HepG2 (cell line): ENCODE results near the gene CEP128. TPM values are rescaled to one million over a fixed set of nuclear protein-coding genes. Genes with fewer than 3 reads are reported as not detected.

Experiments
- ATAC-seq: fragments of 200-7000 bp; cut with Tn5 transposase; 3 replicates; pipeline ENCODE4 v1.9.1; 2020; ENCODE audit warnings: mild to moderate bottlenecking, moderate library complexity
- BruUV-seq: library from RNA; stranded (reverse); fragments of 400-500 nt; replicated peaks from 2 replicates; lab custom pipeline; 2021; lab: Mats Ljungman, UMichigan
- CTCF ChIA-PET: fragments of 300-600 bp; formaldehyde crosslinking; extraction: SDS; loops from one replicate; lab custom pipeline; 2021; ENCODE audit warnings: low total read pairs, inconsistent platforms, low intra/inter-chr PET ratio; lab: Yijun Ruan, JAX
- POLR2A ChIA-PET: fragments of 350-600 bp; sonication (Branson Sonifier 250); formaldehyde crosslinking; loops from one replicate; lab custom pipeline; 2020; ENCODE audit warnings: antibody characterized with exemption, inconsistent platforms; lab: Yijun Ruan, JAX
- DNase-seq: peaks from one replicate; pipeline ENCODE4 v3.0.0-alpha.2; 2015; ENCODE audit warnings: low spot score
- FAIRE-seq: peaks from 3 replicates; lab custom pipeline; 2011; peaks lifted over from hg19 to GRCh38; lab: Jason Lieb, UNC
- H2AFZ ChIP-seq: one replicate; pipeline ENCODE4 v1.6.1; 2011; ENCODE audit warnings: low read length, inconsistent platforms
- H3K27ac ChIP-seq: fragments of 300-600 bp; 3 replicates; pipeline ENCODE4 v1.8.0; 2011; ENCODE audit warnings: mixed run types, mild to moderate bottlenecking, mixed read lengths, low read length, inconsistent platforms; ENCODE audit not compliant: insufficient read depth; ENCODE audit errors: extremely low read length
- H3K27me3 ChIP-seq, 2 experiments: fragments of 200-600 bp in 1 of 2; 2 replicates in 1 of 2; 3 replicates in 1 of 2; pipeline versions ENCODE4 v1.6.0 to v1.8.0; 2011; ENCODE audit warnings: low read length in 2 of 2, mild to moderate bottlenecking in 2 of 2, moderate library complexity in 2 of 2, inconsistent platforms in 1 of 2; ENCODE audit not compliant: insufficient read depth in 2 of 2, control insufficient read depth in 1 of 2
- H3K36me3 ChIP-seq, 2 experiments: fragments of 200-600 bp in 1 of 2; replicated peaks in 1 of 2; 2 replicates in 1 of 2; 3 replicates in 1 of 2; pipeline versions ENCODE4 v1.5.1 to v1.8.0; 2011; ENCODE audit warnings: low read length in 2 of 2, inconsistent platforms in 1 of 2; ENCODE audit not compliant: insufficient read depth in 2 of 2, control insufficient read depth in 1 of 2
- H3K4me1 ChIP-seq: 2 replicates; pipeline ENCODE4 v1.5.1; 2012; ENCODE audit warnings: low read length, inconsistent platforms; ENCODE audit not compliant: insufficient read depth
- H3K4me2 ChIP-seq: 2 replicates; pipeline ENCODE4 v1.6.0; 2011; ENCODE audit warnings: low read depth, low read length, inconsistent platforms
- H3K4me3 ChIP-seq, 3 experiments: fragments of 200-600 bp in 1 of 3; sonication (generic), shearing (Covaris generic) in 1 of 3; replicated peaks in 1 of 3; 2 replicates each; pipeline ENCODE4 v1.5.1; 2011 to 2016; ENCODE audit warnings: low read length in 3 of 3, inconsistent platforms in 2 of 3, low read depth in 2 of 3, mild to moderate bottlenecking in 2 of 3, control low read depth in 1 of 3, mixed read lengths in 1 of 3; ENCODE audit not compliant: insufficient read depth in 1 of 3
- H3K79me2 ChIP-seq: one replicate; pipeline ENCODE4 v1.6.1; 2011; ENCODE audit warnings: low read length, inconsistent platforms; ENCODE audit not compliant: insufficient read depth
- H3K9ac ChIP-seq: 2 replicates; pipeline ENCODE4 v1.6.0; 2011; ENCODE audit warnings: mild to moderate bottlenecking, low read depth, low read length, inconsistent platforms; ENCODE audit not compliant: insufficient read depth
- H3K9me3 ChIP-seq: 2 replicates; pipeline ENCODE4 v1.5.1; 2012; ENCODE audit warnings: mild to moderate bottlenecking, low read length
- H4K20me1 ChIP-seq: 2 replicates; pipeline ENCODE4 v1.6.0; 2011; ENCODE audit warnings: inconsistent platforms, mild to moderate bottlenecking, low read length, moderate library complexity; ENCODE audit not compliant: insufficient read depth
- HDAC1 ChIP-seq: sonication (generic); formaldehyde crosslinking; IDR thresholded peaks from 2 replicates; pipeline ENCODE4 v1.5.1; 2020; ENCODE audit warnings: mild to moderate bottlenecking, missing genetic modification reagents
- HNRNPL ChIP-seq: fragments of 200-400 bp; formaldehyde crosslinking; IDR thresholded peaks from 2 replicates; pipeline ENCODE4 v1.6.1; 2017; ENCODE audit warnings: mild to moderate bottlenecking, low read depth, low read length
- HOXA7 ChIP-seq: sonication (generic); formaldehyde crosslinking; IDR thresholded peaks from 2 replicates; pipeline ENCODE4 v1.8.1; 2022; ENCODE audit warnings: mild to moderate bottlenecking, missing genetic modification reagents, moderate library complexity
- IRF2 ChIP-seq: IDR thresholded peaks from 2 replicates; pipeline ENCODE4 v1.6.1; 2018; ENCODE audit warnings: missing genetic modification reagents, missing compliant biosample characterization
- JUND ChIP-seq: sonication (generic); formaldehyde crosslinking; IDR thresholded peaks from 2 replicates; pipeline ENCODE4 v1.8.0; 2022; ENCODE audit warnings: mild to moderate bottlenecking, missing genetic modification reagents
- LBX2 ChIP-seq: sonication (generic); formaldehyde crosslinking; IDR thresholded peaks from 2 replicates; pipeline ENCODE4 v1.5.0; 2020; ENCODE audit warnings: missing genetic modification reagents, mild to moderate bottlenecking, borderline replicate concordance
- MYC ChIP-seq: sonication (generic); formaldehyde crosslinking; IDR thresholded peaks from 2 replicates; pipeline ENCODE4 v1.9.0; 2021; ENCODE audit warnings: missing genetic modification reagents, borderline replicate concordance
- RBM22 ChIP-seq: fragments of 200-400 bp; formaldehyde crosslinking; optimal IDR thresholded peaks from 2 replicates; pipeline ENCODE3; 2017; ENCODE audit warnings: mild to moderate bottlenecking, low read length, moderate library complexity
- RNF2 ChIP-seq: fragments of 450-650 bp; conservative IDR thresholded peaks from 2 replicates; pipeline ENCODE4 v1.6.1; 2016; ENCODE audit warnings: low read depth
- SIX4 ChIP-seq: sonication (generic); formaldehyde crosslinking; IDR thresholded peaks from 2 replicates; pipeline ENCODE4 v1.4.0; 2020; ENCODE audit warnings: missing genetic modification reagents
- SNAI1 ChIP-seq: sonication (generic); formaldehyde crosslinking; IDR thresholded peaks from 2 replicates; pipeline ENCODE4 v1.5.0; 2020; ENCODE audit warnings: mild to moderate bottlenecking, missing genetic modification reagents, borderline replicate concordance
- TOPORS ChIP-seq: sonication (generic); formaldehyde crosslinking; IDR thresholded peaks from 2 replicates; pipeline ENCODE4 v1.8.0; 2023; ENCODE audit warnings: mild to moderate bottlenecking, missing genetic modification reagents
- YEATS4 ChIP-seq: sonication (generic); formaldehyde crosslinking; IDR thresholded peaks from 2 replicates; pipeline ENCODE4 v1.4.0; 2020; ENCODE audit warnings: missing genetic modification reagents, borderline replicate concordance
- YY1 ChIP-seq: IDR thresholded peaks from 2 replicates; pipeline ENCODE4 v1.6.1; 2011; ENCODE audit warnings: low read length, low read depth, moderate library complexity, mild to moderate bottlenecking; ENCODE audit not compliant: insufficient read depth, insufficient replicate concordance
- ZNF10 ChIP-seq: sonication (generic); formaldehyde crosslinking; IDR thresholded peaks from 2 replicates; pipeline ENCODE4 v1.4.0; 2020; ENCODE audit warnings: mild to moderate bottlenecking, low read depth, missing genetic modification reagents, borderline replicate concordance
- ZNF138 ChIP-seq: sonication (generic); formaldehyde crosslinking; IDR thresholded peaks from 2 replicates; pipeline ENCODE4 v1.5.0; 2020; ENCODE audit warnings: mild to moderate bottlenecking, low read depth, missing genetic modification reagents
- ZNF180 ChIP-seq: sonication (generic); formaldehyde crosslinking; IDR thresholded peaks from 2 replicates; pipeline ENCODE4 v1.4.0; 2020; ENCODE audit warnings: low read depth, missing genetic modification reagents, borderline replicate concordance
- ZNF446 ChIP-seq: sonication (generic); formaldehyde crosslinking; IDR thresholded peaks from 2 replicates; pipeline ENCODE4 v1.5.0; 2020; ENCODE audit warnings: mild to moderate bottlenecking, missing genetic modification reagents
- WGBS: methylation state at CpG from one replicate; pipeline ENCODE4 v1.1.6; 2017; ENCODE audit warnings: low lambda C conversion rate; 5-methylcytosine and 5-hydroxymethylcytosine counted together
- in situ Hi-C: cut with HindIII; loops from 2 replicates; pipeline ENCODE4 v1.10.0; 2017; ENCODE audit warnings: low pct_unique_long_range_greater_than_20kb; ENCODE audit not compliant: extremely low pct_ligation_motif_present
- intact Hi-C: fragments of 100-400 bp; cut with micrococcal nuclease; formaldehyde crosslinking; loops from one replicate; pipeline ENCODE4 v1.10.0; 2022; ENCODE audit not compliant: unreplicated experiment
- polyA plus RNA-seq, 8 experiments: library from polyadenylated mRNA; depleted of rRNA in 3 of 8; stranded (reverse) in 7 of 8; unstranded in 1 of 8; fragments of >200 nt; fragmentation: Illumina TruSeq in 4 of 8; extraction: Trizol in 4 of 8; gene quantifications; 2 replicates each; pipeline versions ENCODE4 v1.2.1 to v1.2.3, GENCODE V29; 2011 to 2016; ENCODE audit warnings: low read depth in 4 of 8, missing spikeins in 1 of 8, mixed read lengths in 1 of 8; ENCODE audit not compliant: insufficient read depth in 1 of 8
- total RNA-seq, 5 experiments: library from RNA; depleted of rRNA; stranded (reverse); fragments of >200 nt; fragmentation: Illumina TruSeq; extraction: Trizol; gene quantifications; 2 replicates each; pipeline ENCODE4 v1.2.3, GENCODE V29; 2016; ENCODE audit warnings: low read depth in 1 of 5

The CEP128 gene
- total and polyA plus RNA-seq, 2 of the 13 experiments (the other 11 are each of a cell fraction or from before 2014, with no cell fraction given), result 1.3 to 7.5 TPM

GRCh38 chr14:80536456-80536855 lies 405.1 kb downstream of the CEP128 start:
- no peak overlapping the region for H2AFZ ChIP-seq
- no TSS peak for BruUV-seq
- no peak for DNase-seq
- no peak for ATAC-seq
- intact Hi-C loops (loop anchor here (5.0 kb wide), 1 partner anchor 69 kb away; no protein-coding TSS in a partner anchor), in situ Hi-C loops (no loop called here)
- CTCF ChIA-PET, result no interaction called here
- TF ChIP-seq HDAC1 (CRISPR knock-in tag) (no peak), ZNF180 (CRISPR knock-in tag) (no peak), RNF2 (no peak), ZNF10 (CRISPR knock-in tag) (no peak), SNAI1 (CRISPR knock-in tag) (no peak)
- no peaks in the 10 kb centered on the region for H3K27me3 ChIP-seq
- no peaks in the 10 kb centered on the region for H4K20me1 ChIP-seq
- H3K4me2 ChIP-seq, result no peak overlapping the region
- H3K9me3 ChIP-seq, result no peaks in the 10 kb centered on the region
- no peak overlapping the region for H3K27ac ChIP-seq
- no peak for FAIRE-seq
- no peak overlapping the region for H3K4me3 ChIP-seq
- H3K4me1 ChIP-seq, result no peaks in the 10 kb centered on the region
- no peaks in the 10 kb centered on the region for H3K36me3 ChIP-seq
- no peaks in the 10 kb centered on the region for H3K79me2 ChIP-seq
- 60% methylated on average over 4 of the region's 4 CpGs for WGBS
- H3K9ac ChIP-seq, result no peak overlapping the region
- POLR2A ChIA-PET, result no interaction called here

- TF ChIP-seq HOXA7 (CRISPR knock-in tag), result no peak
- no peak for TF ChIP-seq ZNF138 (CRISPR knock-in tag)
- TF ChIP-seq MYC (CRISPR knock-in tag), result no peak
- TF ChIP-seq IRF2 (CRISPR knock-in tag), result no peak
- no peak for TF ChIP-seq LBX2 (CRISPR knock-in tag)
- no peak for TF ChIP-seq RBM22
- TF ChIP-seq SNAI1 (CRISPR knock-in tag), result no peak
- no peak for TF ChIP-seq HNRNPL
- TF ChIP-seq YEATS4 (CRISPR knock-in tag), result no peak
- no peak for TF ChIP-seq ZNF446 (CRISPR knock-in tag)
- no peak for TF ChIP-seq JUND (CRISPR knock-in tag)
- no peak for TF ChIP-seq TOPORS (CRISPR knock-in tag)
- no peak for TF ChIP-seq YY1
- TF ChIP-seq SIX4 (CRISPR knock-in tag), result no peak
- TF ChIP-seq, all 625 proteins: peak for 0
- H3K36me3 ChIP-seq, result no peaks in the 10 kb centered on the region
- no peak overlapping the region for H3K27ac ChIP-seq
- H4K20me1 ChIP-seq, result no peaks in the 10 kb centered on the region
- 77% methylated on average over 4 of the region's 4 CpGs for WGBS
- H3K9me3 ChIP-seq, result no peaks in the 10 kb centered on the region
- no peak overlapping the region for H2AFZ ChIP-seq
- no peaks in the 10 kb centered on the region for H3K4me1 ChIP-seq
- intact Hi-C loops (loop anchor here (5.0 kb wide), 1 partner anchor 68 kb away; no protein-coding TSS in a partner anchor), in situ Hi-C loops (no loop called here)
- DNase-seq (no peak), ATAC-seq (no peak), FAIRE-seq (no peak)
- BruUV-seq, result no TSS peak
- no peak overlapping the region for H3K4me2 ChIP-seq
- H3K79me2 ChIP-seq, result no peaks in the 10 kb centered on the region
- H3K27me3 ChIP-seq, result no peaks in the 10 kb centered on the region
- H3K9ac ChIP-seq, result no peak overlapping the region
- no peak overlapping the region for H3K4me3 ChIP-seq
- ChIA-PET POLR2A (no interaction called here), CTCF (no interaction called here)
These were observed 406.4 kb downstream of the CEP128 start for GRCh38 chr14:80535171-80535570.
